ENCODE data around the gene FBXO41.

The FBXO41 gene

GRCh38 chr2:73246850-73247249 lies 37.4 kb downstream of the FBXO41 start:
- DNase-seq (ENCODE audit: low read depth): no peak

- DNase-seq (ENCODE audit: low read depth): no peak
Measured at GRCh38 chr2:73244580-73244979, 39.7 kb downstream of the FBXO41 start.

- peak; percentile 48 for DNase-seq (ENCODE audit: low read depth)
Measured at GRCh38 chr2:73243884-73244570, 40.3 kb downstream of the FBXO41 start.

DNA sequence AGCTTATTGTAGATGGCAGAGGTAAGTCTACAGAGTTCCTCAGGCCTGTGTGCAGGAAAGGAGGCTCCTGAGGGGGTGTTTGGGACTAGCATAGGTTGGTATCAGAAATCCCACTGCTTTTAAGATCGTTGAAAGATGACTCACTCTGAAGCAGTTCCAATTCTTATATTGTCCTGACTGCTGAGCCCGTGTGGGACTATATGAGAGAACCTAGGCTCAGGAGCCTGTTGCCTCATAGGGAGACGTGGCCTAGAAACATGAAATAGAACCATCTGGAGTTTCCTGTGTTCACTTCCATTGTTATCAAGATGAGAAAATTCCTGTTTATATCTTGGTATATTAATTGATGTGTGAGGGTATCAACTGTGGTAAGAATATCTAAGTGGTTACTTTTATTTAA lies 44.5 kb downstream of the FBXO41 start:
- peak; percentile 64 for DNase-seq (ENCODE audit: low read depth)

DNA sequence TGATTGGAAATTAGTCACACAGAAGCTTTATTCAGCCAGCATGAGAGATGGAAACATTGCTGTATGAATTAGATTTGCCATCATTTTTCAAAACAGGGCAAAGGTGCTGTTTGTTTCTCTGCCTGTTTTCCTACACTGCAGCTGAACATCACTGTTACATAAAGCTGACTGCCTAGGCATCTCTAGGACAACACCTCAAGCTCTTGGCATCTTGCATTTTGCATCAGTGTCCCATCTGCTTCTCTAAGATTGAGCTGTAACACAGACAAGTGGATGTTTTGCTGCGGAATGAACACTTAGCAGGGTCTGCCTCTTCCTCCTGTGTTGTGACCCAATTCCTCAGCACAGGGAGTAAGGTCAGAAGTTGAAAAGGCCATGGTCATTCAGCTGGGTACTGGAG lies 45.3 kb downstream of the FBXO41 start:
- DNase-seq (ENCODE audit: low read depth): no peak

DNA sequence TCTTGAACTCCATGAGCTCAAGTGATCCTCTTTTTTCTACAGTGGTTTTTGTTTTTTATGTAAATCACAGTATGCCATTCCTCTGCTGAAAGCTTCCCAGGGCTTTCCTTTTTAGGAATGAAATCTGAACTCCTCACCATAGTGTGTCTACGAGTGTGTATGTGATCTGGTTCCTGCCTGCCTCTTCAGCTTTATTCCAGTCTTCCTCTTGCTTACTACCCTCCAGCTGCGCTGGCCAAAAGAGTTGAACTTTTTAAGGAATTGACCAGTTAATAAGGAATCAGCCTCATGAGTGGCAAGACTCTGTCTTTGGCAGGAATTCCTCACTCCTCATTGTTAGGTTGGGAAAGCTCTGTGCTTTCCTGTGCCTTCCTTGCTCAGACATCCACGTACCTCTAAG lies 46.1 kb downstream of the FBXO41 start:
- no peak for DNase-seq (ENCODE audit: low read depth)

GRCh38 chr2:73237168-73237567 lies 47.1 kb downstream of the FBXO41 start:
- DNase-seq (ENCODE audit: low read depth): no peak

GRCh38 chr2:73235315-73236028 lies 48.8 kb downstream of the FBXO41 start:
- DNase-seq (ENCODE audit: low read depth): peak; percentile 5

DNA sequence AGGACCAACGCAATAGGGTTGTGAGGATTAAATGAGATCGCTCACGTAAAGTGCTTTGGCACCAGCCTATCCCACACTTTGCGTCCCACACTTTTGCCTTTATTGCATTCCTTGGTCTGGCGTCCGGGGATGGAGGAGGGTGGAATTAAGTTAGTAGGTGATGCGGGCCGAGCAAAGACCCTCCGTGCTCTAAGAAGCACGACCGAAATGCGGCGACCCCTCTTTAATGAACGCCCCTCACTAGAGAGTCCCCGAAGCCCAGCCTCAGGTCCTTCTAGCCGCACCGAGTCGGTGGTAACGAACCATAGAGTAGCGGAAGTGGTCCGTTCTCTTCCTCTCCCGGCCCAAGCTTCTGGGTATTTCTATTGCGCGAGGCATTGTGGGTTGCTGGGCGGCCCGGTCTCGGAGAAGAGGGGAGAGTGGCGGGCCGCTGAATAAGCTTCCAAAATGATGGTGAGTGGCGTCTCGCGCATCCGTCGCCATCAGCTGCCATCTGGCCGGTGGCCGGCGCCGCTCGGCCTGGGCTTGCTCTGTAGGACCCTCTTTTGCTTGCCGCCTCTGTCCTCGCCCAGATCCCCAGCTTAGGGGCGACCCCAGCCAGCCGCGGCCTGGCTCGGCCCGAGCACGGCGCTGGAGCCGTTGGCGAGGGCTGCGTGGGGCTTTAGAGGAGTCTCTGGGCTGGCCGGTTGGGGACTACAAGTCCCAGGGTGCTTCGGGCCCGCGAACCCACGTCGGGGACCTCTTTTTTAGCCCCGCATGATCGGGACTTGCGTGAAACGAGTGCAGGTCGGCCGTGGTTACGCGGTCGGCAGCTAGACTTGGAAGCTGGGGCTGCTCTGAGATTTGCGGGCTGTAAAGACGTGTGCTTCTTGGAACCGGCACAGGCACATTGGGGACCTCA lies 50.1 kb downstream of the FBXO41 start, which contains the start of gene CCT7:
CCT7 (plus strand) TSS at position 377 of the 901 bp plus-strand sequence; CDS start at position 448, 71 bp downstream.
- DNase-seq (ENCODE audit: low read depth): peak; percentile 88

DNA sequence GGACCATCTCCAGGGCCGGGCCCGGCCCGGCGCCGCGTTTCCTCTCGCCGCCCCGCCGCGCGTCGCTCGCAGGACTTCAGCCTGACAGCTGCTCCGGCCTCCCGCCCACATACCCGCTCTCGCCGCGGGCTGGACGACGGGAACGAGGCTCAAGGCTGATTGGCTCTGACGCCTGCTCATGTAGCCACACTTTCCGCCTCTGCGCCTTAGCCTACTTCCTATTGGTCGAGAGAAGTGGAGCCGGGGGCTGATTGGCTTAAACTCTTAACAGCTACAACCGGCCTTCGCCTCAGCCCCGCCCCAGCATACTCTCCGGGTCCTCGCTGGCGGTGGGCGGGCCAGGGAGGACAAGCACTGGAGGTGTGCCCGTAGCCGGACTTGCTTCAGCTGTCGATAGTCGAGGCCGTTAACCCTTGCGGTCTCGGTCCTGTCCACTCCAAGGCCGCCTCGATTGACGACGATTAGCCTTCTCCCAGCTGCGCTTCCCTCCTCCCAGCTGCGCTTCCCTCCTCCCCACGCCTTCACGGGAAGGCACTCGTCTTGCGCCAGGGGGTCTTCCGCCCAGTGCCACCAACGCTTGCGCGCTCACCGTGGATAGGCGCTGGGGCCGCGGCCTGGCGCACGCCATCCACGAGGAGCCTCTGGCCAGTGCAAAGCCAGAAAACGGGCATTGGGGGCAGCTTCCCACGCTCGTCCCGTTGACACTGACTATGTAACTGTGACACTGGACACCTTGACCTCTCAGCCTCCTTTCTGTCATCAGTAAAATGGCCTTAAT lies 50.9 kb downstream of the FBXO41 start, which contains the start of gene PRADC1:
PRADC1 (minus strand) TSS at position 86 of the 778 bp plus-strand sequence; CDS start at position 7, 79 bp downstream.
- peak; percentile 100 for DNase-seq (ENCODE audit: low read depth)

DNA sequence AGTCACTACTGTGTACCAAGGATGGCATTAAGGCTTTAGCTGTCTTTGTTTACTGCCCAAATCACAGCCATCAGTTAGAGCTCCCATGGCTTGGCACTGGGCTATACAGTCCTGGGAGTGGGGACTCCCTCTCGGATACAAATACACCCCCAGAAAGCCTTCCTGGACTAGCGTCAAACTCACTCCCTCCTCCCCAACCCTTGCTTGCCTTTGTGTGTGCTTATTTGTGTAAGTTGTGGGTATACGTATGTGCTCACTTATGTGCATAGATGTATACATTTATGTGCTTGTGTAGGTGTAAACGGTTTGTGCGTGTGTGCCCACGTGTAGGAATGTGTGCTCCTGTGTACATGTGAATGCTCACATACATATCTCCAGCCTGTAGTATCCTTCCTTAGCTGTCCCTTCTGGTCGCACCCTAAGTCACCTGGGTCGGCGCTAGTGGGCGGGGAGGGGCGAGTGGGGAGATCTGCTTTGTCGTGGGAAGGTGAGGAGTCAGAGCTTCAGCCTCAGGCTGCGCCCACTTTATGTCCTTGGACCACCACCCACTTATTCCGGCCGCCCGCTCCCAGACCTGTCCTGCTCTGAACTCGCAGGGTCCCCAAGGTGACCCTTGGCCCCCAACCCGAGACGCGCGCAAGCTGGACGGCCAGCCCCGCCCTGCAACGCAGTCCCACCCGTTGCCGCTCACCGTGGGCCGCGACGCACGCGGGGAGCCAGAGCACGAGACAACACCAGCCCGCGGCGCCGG lies 51.7 kb downstream of the FBXO41 start:
- DNase-seq (ENCODE audit: low read depth): no peak

GRCh38 chr2:73228631-73229030 lies 55.6 kb downstream of the FBXO41 start:
- no peak for DNase-seq (ENCODE audit: low read depth)

DNA sequence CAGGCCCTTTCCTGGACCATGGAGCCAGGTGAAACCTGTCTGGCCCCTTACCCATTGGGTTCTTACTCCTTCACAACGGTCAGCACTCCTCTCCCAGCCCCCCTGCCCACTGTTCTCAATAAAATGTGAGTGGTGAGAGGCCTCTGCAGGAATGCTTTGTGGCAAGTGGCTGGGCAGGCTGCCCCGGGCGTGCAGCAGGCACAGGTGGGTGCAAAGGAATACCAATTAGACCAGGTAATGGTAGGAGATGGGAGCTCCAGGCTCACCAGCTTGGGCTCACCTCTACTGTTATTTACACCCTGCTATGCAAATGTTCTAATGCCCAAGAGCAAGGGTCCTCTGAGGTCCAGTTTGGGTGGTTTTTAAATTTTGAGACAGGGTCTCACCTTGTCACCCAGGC lies 57.2 kb downstream of the FBXO41 start:
- no peak for DNase-seq (ENCODE audit: low read depth)

DNA sequence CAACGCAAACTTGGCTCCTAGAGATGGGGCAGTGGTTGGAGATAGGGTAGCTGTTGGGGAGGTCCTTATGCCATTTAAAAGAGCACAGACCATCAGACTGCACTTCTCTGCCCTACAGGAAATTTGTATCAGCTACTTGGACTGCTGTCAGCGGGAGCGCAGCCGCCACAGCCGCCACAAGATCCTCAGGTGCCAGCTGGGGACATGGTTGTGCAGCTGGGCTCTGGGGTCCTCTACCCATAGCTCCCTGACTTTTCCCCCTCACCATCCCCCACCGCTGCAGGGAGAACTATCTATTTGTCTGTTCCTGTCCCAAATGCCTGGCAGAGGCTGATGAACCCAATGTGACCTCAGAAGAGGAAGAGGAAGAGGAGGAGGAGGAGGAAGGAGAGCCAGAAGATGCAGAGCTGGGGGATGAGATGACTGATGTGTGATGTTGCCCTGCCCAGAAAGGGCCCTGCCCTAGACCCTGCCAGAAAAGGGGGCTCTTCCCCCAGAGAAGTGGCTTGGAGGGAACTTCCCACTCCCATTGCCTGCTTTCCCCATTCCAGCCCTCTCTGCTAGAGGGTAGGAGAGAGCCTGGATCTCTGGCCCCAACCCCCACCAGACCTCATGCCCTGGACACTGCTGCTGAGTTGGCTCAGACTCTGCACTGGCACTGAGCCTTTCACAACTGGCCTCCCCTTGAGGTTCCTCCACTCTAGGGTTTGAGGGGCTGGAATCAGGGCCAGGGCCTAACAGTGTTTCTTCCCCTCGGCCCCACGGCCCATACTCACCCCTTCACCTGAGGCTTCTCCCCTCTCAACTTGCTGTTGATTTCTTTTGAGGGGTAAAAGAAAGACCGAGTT lies 58.5 kb downstream of the FBXO41 start:
- DNase-seq (ENCODE audit: low read depth): no peak

DNA sequence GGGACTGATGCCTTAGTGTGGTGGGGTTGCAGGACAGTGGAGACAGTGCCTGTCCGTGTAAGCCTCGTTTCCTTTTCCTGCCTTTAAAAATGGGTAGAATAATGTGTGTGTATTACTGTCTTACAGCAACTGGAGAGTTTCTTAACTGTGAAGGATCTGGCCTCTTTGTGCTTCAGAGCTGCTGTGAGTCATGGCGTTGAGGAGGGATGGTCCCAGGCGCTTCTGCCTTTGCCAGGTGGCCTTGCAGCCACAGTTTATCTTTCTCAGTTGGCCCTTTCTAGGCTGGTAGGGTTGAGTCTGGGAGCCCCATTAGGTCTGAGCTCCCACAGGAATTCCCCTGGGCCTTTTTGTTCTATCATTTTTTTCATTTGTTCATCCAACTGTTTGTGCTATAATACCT lies 60.5 kb downstream of the FBXO41 start:
- DNase-seq (ENCODE audit: low read depth): no peak

DNA sequence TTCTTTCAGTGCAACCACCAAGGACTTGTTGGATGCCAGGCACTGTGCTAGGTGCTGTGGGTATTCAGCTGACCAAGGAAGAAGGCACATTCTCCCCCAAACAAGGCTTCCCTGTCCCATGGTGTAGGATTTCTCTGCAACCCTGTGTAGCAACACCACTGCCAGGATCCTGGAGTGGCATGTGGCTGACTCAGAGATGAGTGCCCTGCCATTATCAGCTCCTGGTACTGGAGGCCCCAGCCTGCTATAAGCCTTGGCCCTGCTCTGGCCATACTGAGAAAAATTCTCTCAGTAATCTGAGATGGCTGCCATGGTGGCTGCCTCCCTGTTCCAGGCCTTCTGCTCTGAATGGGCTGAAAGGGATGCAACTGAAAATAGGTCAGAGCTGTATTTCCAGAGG lies 66.0 kb downstream of the FBXO41 start:
- DNase-seq (ENCODE audit: low read depth): peak; percentile 86

GRCh38 chr2:73217826-73218225 lies 66.5 kb downstream of the FBXO41 start:
- DNase-seq (ENCODE audit: low read depth): no peak

- no peak for DNase-seq (ENCODE audit: low read depth)
Measured at GRCh38 chr2:73217160-73217559, 67.1 kb downstream of the FBXO41 start.

DNA sequence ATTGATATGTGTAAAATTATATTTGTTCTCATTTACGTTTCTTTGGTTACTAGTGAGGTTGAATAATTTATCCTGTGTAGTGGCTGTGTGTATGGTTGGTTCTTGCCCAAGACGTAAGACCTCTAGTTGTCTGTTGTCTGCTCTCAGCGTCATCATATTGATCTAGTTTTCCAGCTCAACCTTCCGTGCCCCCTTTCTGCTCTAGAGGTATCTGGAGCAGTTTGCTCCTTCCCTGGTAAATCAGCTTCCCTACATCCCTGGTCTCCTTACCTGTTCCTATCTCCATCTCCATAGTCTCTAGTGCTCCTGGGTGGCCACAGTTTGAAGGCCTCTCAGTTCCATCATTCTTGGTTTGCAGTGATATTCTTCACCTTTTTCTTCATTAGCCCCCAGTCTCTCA lies 69.0 kb downstream of the FBXO41 start:
- DNase-seq (ENCODE audit: low read depth): no peak

Data from amniotic epithelial cell (primary cell).